Measurements from ENCODE around the gene IPO4. TPM values are rescaled to one million over a fixed set of nuclear protein-coding genes. Genes with fewer than 3 reads are reported as not detected.

The IPO4 gene
- total and polyA plus RNA-seq, 2 of the 8 experiments (the other 6 are each of a cell fraction or from before 2014, with no cell fraction given): 55.5 to 108 TPM

- H2BK20ac ChIP-seq (ENCODE audit: low read length): no peak overlapping the region
- no peak overlapping the region for H2BK120ac ChIP-seq (replicated peaks; ENCODE audit: low read depth, low read length)
- no peaks in the 10 kb centered on the region for H3K23me2 ChIP-seq (ENCODE audit: low read depth, low read length)
- peaks cover 1 to 2% of the 10 kb centered on the region in 2 experiments for H4K20me1 ChIP-seq (replicated peaks in 1 of 2; ENCODE audit: control insufficient read depth in 1 of 2, insufficient read depth in 2 of 2, low read length in 2 of 2)
- POLR2A ChIA-PET (ENCODE audit: partially characterized antibody): interaction anchor here (0.7 to 2.0 kb wide), 5 partner anchors 9 to 17 kb away, joined by 3 to 7 read pairs (median 5); partner anchors contain the start of genes CHMP4A and MDP1
- FAIRE-seq: no peak
- peaks cover 0 to 71% of the 10 kb centered on the region in 2 experiments; a peak in 2 of 4 replicates for H3K79me2 ChIP-seq (ENCODE audit: control insufficient read depth in 1 of 2, insufficient read depth in 2 of 2, low read length in 2 of 2)
- WGBS, 2 experiments (ENCODE audit: extremely low coverage in 1 of 2, insufficient coverage in 1 of 2, insufficient read length in 1 of 2, insufficient replicate concordance in 2 of 2, low coverage in 1 of 2, low lambda C conversion rate in 2 of 2, missing lambda C conversion rate in 1 of 2): 87% methylated on average over 7 of the region's 7 CpGs; no CpG with 5 or more reads in 1 of the 2 experiments
- DNase-seq (ENCODE audit: low read depth in 1 of 2, low spot score in 2 of 2): no peak
- no peak overlapping the region for H3K18ac ChIP-seq (ENCODE audit: extremely low read depth, low read length)
- H3K14ac ChIP-seq (ENCODE audit: insufficient read length): no peak overlapping the region
- H3K4me3 ChIP-seq (ENCODE audit: extremely low read depth in 1 of 4, insufficient read depth in 2 of 4, low read depth in 3 of 4, low read length in 4 of 4): no peak overlapping the region
- H2AK5ac ChIP-seq (ENCODE audit: low read depth, low read length): no peak overlapping the region
- CTCF ChIA-PET (ENCODE audit: partially characterized antibody): interaction anchor here (0.8 to 1.4 kb wide), 3 partner anchors 9 to 515 kb away, joined by 3 read pairs; partner anchors contain the start of gene MDP1
- no peak overlapping the region for H2BK5ac ChIP-seq (ENCODE audit: low read depth, low read length)
- H3K56ac ChIP-seq (replicated peaks; ENCODE audit: insufficient read length, low read depth, low read length): no peak overlapping the region
- no peak overlapping the region for H3K9ac ChIP-seq (replicated peaks in 1 of 4; ENCODE audit: extremely low read depth in 1 of 4, low read depth in 3 of 4, low read length in 3 of 4)
- no peaks in the 10 kb centered on the region; the same call in 1 of the 2 replicates for H3K79me1 ChIP-seq (ENCODE audit: low read depth, low read length)
- no peaks in the 10 kb centered on the region for H3K27me3 ChIP-seq (replicated peaks in 1 of 4; ENCODE audit: control insufficient read depth in 3 of 4, extremely low read depth in 1 of 4, insufficient read depth in 3 of 4, low read length in 3 of 4)
- no peak overlapping the region for H4K91ac ChIP-seq (replicated peaks; ENCODE audit: insufficient read length, low read length)
- H3K23ac ChIP-seq (ENCODE audit: insufficient read length): no peak overlapping the region
- peaks cover 0 to 8% (median 0%) of the 10 kb centered on the region in 4 experiments; a peak in 1 of 8 replicates for H3K36me3 ChIP-seq (ENCODE audit: control insufficient read depth in 2 of 4, insufficient read depth in 4 of 4, low read length in 3 of 4)
- no peak overlapping the region for H4K5ac ChIP-seq (ENCODE audit: insufficient read length, low read depth, low read length)
- H3K4ac ChIP-seq (replicated peaks; ENCODE audit: insufficient read length, low read depth, low read length): no peak overlapping the region
- no peaks in the 10 kb centered on the region for H3K9me3 ChIP-seq (ENCODE audit: insufficient read depth in 2 of 2, low read depth in 1 of 2, low read length in 1 of 2)
- H3K27ac ChIP-seq (ENCODE audit: low read depth, low read length): no peak overlapping the region
- no peaks in the 10 kb centered on the region for H3K4me1 ChIP-seq (replicated peaks in 1 of 4; ENCODE audit: control insufficient read depth in 3 of 4, insufficient read depth in 4 of 4, low read length in 3 of 4)
- no peak overlapping the region for H3K4me2 ChIP-seq (ENCODE audit: insufficient read depth in 1 of 2, low read depth in 2 of 2, low read length in 2 of 2)
- no peak overlapping the region for H2AFZ ChIP-seq (ENCODE audit: low read length)
- no peak overlapping the region for H4K8ac ChIP-seq (ENCODE audit: extremely low read depth, insufficient read depth, low read length)
- H2BK12ac ChIP-seq (ENCODE audit: low read depth, low read length): no peak overlapping the region
- H2BK15ac ChIP-seq (ENCODE audit: low read length): no peak overlapping the region
- no peak for TF ChIP-seq EP300 (IDR thresholded peaks at IDR 0.05; ENCODE audit: borderline replicate concordance in 1 of 2, low read depth in 2 of 2, low read length in 2 of 2)
- TF ChIP-seq TBP (IDR thresholded peaks at IDR 0.05; ENCODE audit: low read depth, low read length): no peak
- TF ChIP-seq NRF1 (IDR thresholded peaks at IDR 0.05; ENCODE audit: low read depth, low read length): no peak
Measured at GRCh38 chr14:24224618-24225071, 36.0 kb upstream of the IPO4 start.

All from H1 (cell line).